H1 (cell line): Measurements from ENCODE around the gene DIP2B. TPM values are rescaled to one million over a fixed set of nuclear protein-coding genes. Genes with fewer than 3 reads are reported as not detected.

Experiments used
- CTCF ChIA-PET: fragments of 300-600 bp; sonication (Branson Sonifier 250); formaldehyde crosslinking; loops from one replicate; lab custom pipeline; 2021; ENCODE audit not compliant: partially characterized antibody; lab: Charles Lee
- POLR2A ChIA-PET: fragments of 300-600 bp; sonication (Branson Sonifier 250); formaldehyde crosslinking; loops from one replicate; lab custom pipeline; 2021; ENCODE audit warnings: inconsistent platforms; ENCODE audit not compliant: partially characterized antibody; lab: Charles Lee
- DNase-seq, 2 experiments: peaks; one replicate each; pipeline versions ENCODE4 v3.0.0 to v3.0.0-alpha.2; 2010 to 2022; ENCODE audit warnings: low spot score in 2 of 2, low read depth in 1 of 2, mixed read lengths in 1 of 2
- FAIRE-seq: peaks from 2 replicates; lab custom pipeline; 2011; peaks lifted over from hg19 to GRCh38; lab: Jason Lieb, UNC
- H2AFZ ChIP-seq: 2 replicates; pipeline ENCODE4 v1.8.1; 2012; ENCODE audit warnings: low read length, inconsistent platforms
- H2AK5ac ChIP-seq: 2 replicates; pipeline ENCODE4 v1.6.1; 2013; ENCODE audit warnings: low read depth, low read length
- H2BK120ac ChIP-seq: replicated peaks from 2 replicates; pipeline ENCODE3; 2013; ENCODE audit warnings: low read depth, low read length, inconsistent platforms
- H2BK12ac ChIP-seq: 2 replicates; pipeline ENCODE4 v1.6.1; 2013; ENCODE audit warnings: low read depth, low read length
- H2BK15ac ChIP-seq: 2 replicates; pipeline ENCODE4 v1.6.1; 2013; ENCODE audit warnings: low read length
- H2BK20ac ChIP-seq: 2 replicates; pipeline ENCODE4 v1.6.1; 2013; ENCODE audit warnings: low read length
- H2BK5ac ChIP-seq: 2 replicates; pipeline ENCODE4 v1.6.1; 2013; ENCODE audit warnings: low read depth, low read length
- H3K14ac ChIP-seq: 2 replicates; pipeline ENCODE4 v1.6.1; 2013; ENCODE audit warnings: inconsistent platforms; ENCODE audit not compliant: insufficient read length
- H3K18ac ChIP-seq: 2 replicates; pipeline ENCODE4 v1.6.1; 2013; ENCODE audit warnings: low read length; ENCODE audit errors: extremely low read depth
- H3K23ac ChIP-seq: 2 replicates; pipeline ENCODE4 v1.6.1; 2013; ENCODE audit warnings: inconsistent platforms; ENCODE audit not compliant: insufficient read length
- H3K23me2 ChIP-seq: 2 replicates; pipeline ENCODE4 v1.6.1; 2013; ENCODE audit warnings: low read depth, low read length
- H3K27ac ChIP-seq: 2 replicates; pipeline ENCODE4 v1.6.1; 2011; ENCODE audit warnings: low read depth, low read length, inconsistent platforms
- H3K27me3 ChIP-seq, 4 experiments: replicated peaks in 1 of 4; 1 replicate in 1 of 4; 2 replicates in 3 of 4; pipeline versions ENCODE4 v1.6.1 to v1.8.1; 2011 to 2013; ENCODE audit warnings: low read length in 3 of 4, mild to moderate bottlenecking in 3 of 4, inconsistent platforms in 2 of 4, mixed read lengths in 2 of 4, moderate library complexity in 1 of 4; ENCODE audit not compliant: control insufficient read depth in 3 of 4, insufficient read depth in 3 of 4; ENCODE audit errors: extremely low read depth in 1 of 4
- H3K36me3 ChIP-seq, 4 experiments: 2 replicates each; pipeline versions ENCODE4 v1.6.1 to v1.8.1; 2011 to 2013; ENCODE audit warnings: mild to moderate bottlenecking in 4 of 4, low read length in 3 of 4, moderate library complexity in 2 of 4, control low read depth in 1 of 4, inconsistent platforms in 1 of 4; ENCODE audit not compliant: insufficient read depth in 4 of 4, control insufficient read depth in 2 of 4
- H3K4ac ChIP-seq: replicated peaks from 2 replicates; pipeline ENCODE3; 2013; ENCODE audit warnings: low read length, low read depth, mixed read lengths, inconsistent platforms; ENCODE audit not compliant: insufficient read length
- H3K4me1 ChIP-seq, 4 experiments: replicated peaks in 1 of 4; 1 replicate in 1 of 4; 2 replicates in 3 of 4; pipeline versions ENCODE4 v1.6.1 to v1.8.1; 2011 to 2013; ENCODE audit warnings: low read length in 3 of 4, inconsistent platforms in 2 of 4, mixed read lengths in 1 of 4; ENCODE audit not compliant: insufficient read depth in 4 of 4, control insufficient read depth in 3 of 4
- H3K4me2 ChIP-seq, 2 experiments: 2 replicates each; pipeline versions ENCODE4 v1.6.1 to v1.8.1; 2011 to 2013; ENCODE audit warnings: low read depth in 2 of 2, low read length in 2 of 2, control low read depth in 1 of 2, inconsistent platforms in 1 of 2, mild to moderate bottlenecking in 1 of 2; ENCODE audit not compliant: insufficient read depth in 1 of 2
- H3K4me3 ChIP-seq, 4 experiments: fragments of 200-600, 300-600 bp in 1 of 4; sonication (generic), shearing (Covaris generic), sonication (Bioruptor Twin) in 1 of 4; 2 replicates each; pipeline versions ENCODE4 v1.5.1 to v1.8.1; 2011 to 2016; ENCODE audit warnings: low read length in 4 of 4, low read depth in 3 of 4, control low read depth in 2 of 4, inconsistent platforms in 2 of 4, mild to moderate bottlenecking in 2 of 4, mixed read lengths in 1 of 4, moderate library complexity in 1 of 4; ENCODE audit not compliant: insufficient read depth in 2 of 4; ENCODE audit errors: extremely low read depth in 1 of 4
- H3K56ac ChIP-seq: replicated peaks from 2 replicates; pipeline ENCODE3; 2013; ENCODE audit warnings: low read depth, mild to moderate bottlenecking, mixed read lengths, low read length, inconsistent platforms; ENCODE audit not compliant: insufficient read length
- H3K79me1 ChIP-seq: 2 replicates; pipeline ENCODE4 v1.6.1; 2013; ENCODE audit warnings: low read depth, low read length, control low read depth
- H3K79me2 ChIP-seq, 2 experiments: 2 replicates each; pipeline versions ENCODE4 v1.6.1 to v1.8.1; 2012 to 2013; ENCODE audit warnings: low read length in 2 of 2, mild to moderate bottlenecking in 2 of 2, inconsistent platforms in 1 of 2; ENCODE audit not compliant: insufficient read depth in 2 of 2, control insufficient read depth in 1 of 2
- H3K9ac ChIP-seq, 4 experiments: replicated peaks in 1 of 4; 1 replicate in 1 of 4; 2 replicates in 3 of 4; pipeline versions ENCODE4 v1.6.1 to v1.8.1; 2011 to 2013; ENCODE audit warnings: low read depth in 3 of 4, low read length in 3 of 4, control low read depth in 2 of 4, mild to moderate bottlenecking in 2 of 4, moderate library complexity in 2 of 4, inconsistent platforms in 1 of 4; ENCODE audit errors: extremely low read depth in 1 of 4
- H3K9me3 ChIP-seq, 2 experiments: 2 replicates each; pipeline versions ENCODE4 v1.6.1 to v1.8.1; 2012 to 2013; ENCODE audit warnings: mild to moderate bottlenecking in 2 of 2, moderate library complexity in 2 of 2, control low read depth in 1 of 2, inconsistent platforms in 1 of 2, low read depth in 1 of 2, low read length in 1 of 2, mixed read lengths in 1 of 2; ENCODE audit not compliant: insufficient read depth in 2 of 2
- H4K20me1 ChIP-seq, 2 experiments: replicated peaks in 1 of 2; 2 replicates each; pipeline versions ENCODE3 to v1.8.1; 2011 to 2013; ENCODE audit warnings: inconsistent platforms in 2 of 2, low read length in 2 of 2, mild to moderate bottlenecking in 1 of 2; ENCODE audit not compliant: insufficient read depth in 2 of 2, control insufficient read depth in 1 of 2
- H4K5ac ChIP-seq: 2 replicates; pipeline ENCODE4 v1.6.1; 2013; ENCODE audit warnings: low read length, low read depth, mixed read lengths, inconsistent platforms; ENCODE audit not compliant: insufficient read length
- H4K8ac ChIP-seq: 2 replicates; pipeline ENCODE4 v1.8.0; 2013; ENCODE audit warnings: mild to moderate bottlenecking, moderate library complexity, low read length, inconsistent platforms; ENCODE audit not compliant: insufficient read depth; ENCODE audit errors: extremely low read depth
- H4K91ac ChIP-seq: replicated peaks from 2 replicates; pipeline ENCODE3; 2013; ENCODE audit warnings: low read length, mixed read lengths, inconsistent platforms; ENCODE audit not compliant: insufficient read length
- CBX5 ChIP-seq: fragments of 300-800, 300-1000 bp; sonication (generic); IDR thresholded peaks from 2 replicates; pipeline ENCODE4 v1.7.1; 2016; ENCODE audit warnings: antibody characterized with exemption, low read length, low read depth
- CEBPB ChIP-seq: IDR thresholded peaks from 2 replicates; pipeline ENCODE4 v1.6.1; 2012; ENCODE audit warnings: low read depth, low read length
- CREB1 ChIP-seq: IDR thresholded peaks from 2 replicates; pipeline ENCODE4 v1.6.1; 2012; ENCODE audit warnings: inconsistent platforms
- CTBP2 ChIP-seq: IDR thresholded peaks from 2 replicates; pipeline ENCODE4 v1.7.0; 2011; ENCODE audit warnings: borderline replicate concordance, mild to moderate bottlenecking, moderate library complexity, mixed read lengths, low read length; ENCODE audit not compliant: insufficient read depth, insufficient read length
- JUND ChIP-seq: IDR thresholded peaks from 2 replicates; pipeline ENCODE4 v1.6.1; 2011; ENCODE audit warnings: mild to moderate bottlenecking, improper control_type of control experiment, low read length
- PHF8 ChIP-seq: fragments of 200-600 bp; sonication (generic); conservative IDR thresholded peaks from 2 replicates; pipeline ENCODE4 v1.7.1; 2012; ENCODE audit warnings: low read depth, mild to moderate bottlenecking, inconsistent platforms, low read length, moderate library complexity
- SAP30 ChIP-seq: fragments of 300-600 bp; sonication (generic); IDR thresholded peaks from 2 replicates; pipeline ENCODE4 v1.7.1; 2012; ENCODE audit warnings: low read length, moderate library complexity, mild to moderate bottlenecking, inconsistent platforms; ENCODE audit not compliant: insufficient read depth, insufficient replicate concordance
- SIN3A ChIP-seq, 2 experiments: IDR thresholded peaks in 1 of 2; conservative IDR thresholded peaks in 1 of 2; 2 replicates each; pipeline ENCODE4 v1.6.1; 2011 to 2012; ENCODE audit warnings: low read length in 2 of 2, improper control_type of control experiment in 1 of 2, low read depth in 1 of 2, mild to moderate bottlenecking in 1 of 2
- SP4 ChIP-seq: IDR thresholded peaks from 2 replicates; pipeline ENCODE4 v1.6.1; 2012; ENCODE audit warnings: low read length, inconsistent platforms
- USF2 ChIP-seq: IDR thresholded peaks from 2 replicates; pipeline ENCODE4 v1.6.1; 2011; ENCODE audit warnings: low read length, improper control_type of control experiment
- WGBS, 2 experiments: shearing (Covaris generic) in 1 of 2; methylation state at CpG; one replicate each; pipeline versions ENCODE4 v1.1.6 to v1.1.7; 2013 to 2015; ENCODE audit warnings: low lambda C conversion rate in 2 of 2, mixed read lengths in 2 of 2, inconsistent platforms in 1 of 2, low coverage in 1 of 2, missing lambda C conversion rate in 1 of 2; ENCODE audit not compliant: insufficient replicate concordance in 2 of 2, insufficient coverage in 1 of 2, insufficient read length in 1 of 2; ENCODE audit errors: extremely low coverage in 1 of 2, missing lambda C conversion rate in 1 of 2; 5-methylcytosine and 5-hydroxymethylcytosine counted together
- polyA plus RNA-seq, 7 experiments: library from polyadenylated mRNA; depleted of rRNA in 3 of 7; stranded (reverse) in 5 of 7; unstranded in 2 of 7; fragments of >200 nt in 5 of 7; fragments of 200-250 nt in 2 of 7; gene quantifications; 1 replicate in 5 of 7; 2 replicates in 1 of 7; 4 replicates in 1 of 7; pipeline versions ENCODE4 v1.2.1 to v1.2.3, GENCODE V29; 2011 to 2013; ENCODE audit warnings: missing spikeins in 2 of 7, mixed read lengths in 2 of 7
- total RNA-seq: library from RNA; stranded (reverse); fragmentation: NEBNext Ultra II Directional; extraction: Animal tissue kit (Norgen Biotek cat#: 25700); gene quantifications from 2 replicates; pipeline ENCODE4 v1.2.1, GENCODE V29; 2021

Gene DIP2B
- total and polyA plus RNA-seq, 2 of the 8 experiments (the other 6 are each of a cell fraction or from before 2014, with no cell fraction given): 11.1 to 29.6 TPM

- Histone ChIP-seq H3K4me2 (no peak overlapping the region), H3K9ac (no peak overlapping the region), H4K20me1 (no peaks in the 10 kb centered on the region), H3K4me3 (no peak overlapping the region), H3K4me1 (no peaks in the 10 kb centered on the region), H2BK5ac (no peak overlapping the region), H3K56ac (no peak overlapping the region), H3K36me3 (peaks cover 0 to 12% (median 0%) of the 10 kb centered on the region in 4 experiments; a peak in 3 of 8 replicates), H4K5ac (no peak overlapping the region), H3K27ac (no peak overlapping the region), H3K23ac (no peak overlapping the region), H3K23me2 (no peaks in the 10 kb centered on the region; the same call in 1 of the 2 replicates), H3K4ac (no peak overlapping the region), H4K91ac (no peak overlapping the region), H2AK5ac (no peak overlapping the region), H3K79me1 (peaks cover 4% of the 10 kb centered on the region; the same call in 1 of the 2 replicates), H2BK120ac (no peak overlapping the region), H2AFZ (no peak overlapping the region), H2BK20ac (no peak overlapping the region), H3K9me3 (peaks cover 0 to 5% of the 10 kb centered on the region in 2 experiments; a peak in 1 of 4 replicates), H3K18ac (no peak overlapping the region), H3K79me2 (peaks cover 0 to 3% of the 10 kb centered on the region in 2 experiments; a peak in 2 of 4 replicates), H3K27me3 (no peaks in the 10 kb centered on the region), H2BK12ac (no peak overlapping the region), H2BK15ac (no peak overlapping the region), H3K14ac (no peak overlapping the region), H4K8ac (no peak overlapping the region)
- DNase-seq (no peak), FAIRE-seq (no peak)
- CTCF ChIA-PET: interaction anchor here (0.9 to 1.2 kb wide), 2 partner anchors 11 to 20 kb away, joined by 3 to 4 read pairs; no protein-coding TSS in a partner anchor
- WGBS, 2 experiments: 96% methylated on average over 3 of the region's 3 CpGs; no CpG with 5 or more reads in 1 of the 2 experiments
- POLR2A ChIA-PET: interaction anchor here (0.7 to 1.4 kb wide), 2 partner anchors 231 to 240 kb away, joined by 3 read pairs; no protein-coding TSS in a partner anchor
- TF ChIP-seq USF2 (no peak), SP4 (no peak), CBX5 (no peak), CREB1 (no peak), SIN3A (conservative IDR thresholded peaks at IDR 0.05 in 1 of 2, IDR thresholded peaks at IDR 0.05 in 1 of 2; ENCODE audit: low read depth in 1 of 2, low read length in 2 of 2) (no peak), PHF8 (no peak), CTBP2 (no peak), JUND (no peak), CEBPB (no peak), SAP30 (no peak)
Observed at GRCh38 chr12:50785406-50786001, 280.7 kb downstream of the DIP2B start.
